ENCODE results near the gene SCAND1. TPM values are rescaled to one million over a fixed set of nuclear protein-coding genes. Genes with fewer than 3 reads are reported as not detected.
"Not testable (repeated sequence)": the region's sequence is repeated elsewhere in the genome, so short reads cannot be mapped to it uniquely, and the experiment has no call there.

The SCAND1 gene
- total RNA-seq, 1 experiment from 2014 or later = 175 TPM

DNA sequence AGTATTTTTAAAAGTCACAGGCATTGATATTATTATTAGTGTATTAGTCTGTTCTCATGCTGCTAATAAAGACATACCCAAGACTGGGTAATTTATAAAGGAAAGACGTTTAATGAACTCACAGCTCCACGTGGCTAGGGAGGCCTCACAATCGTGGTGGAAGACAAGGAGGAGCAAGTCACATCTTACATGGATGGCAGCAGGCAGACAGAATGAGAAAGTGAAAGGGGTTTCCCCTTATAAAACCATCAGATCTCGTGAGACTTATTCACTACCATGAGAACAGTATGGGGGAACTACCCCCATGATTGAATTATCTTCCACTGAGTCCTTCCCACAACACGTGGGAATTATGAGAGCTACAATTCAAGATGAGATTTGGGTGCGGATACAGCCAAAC, 5.0 kb upstream of the SCAND1 start:
- DNase-seq (ENCODE audit: low spot score) = not testable (repeated sequence)

GRCh38 chr20:35956616-35957015, 2.3 kb upstream of the SCAND1 start:
- peak; percentile 74 for DNase-seq (ENCODE audit: low spot score)

DNA sequence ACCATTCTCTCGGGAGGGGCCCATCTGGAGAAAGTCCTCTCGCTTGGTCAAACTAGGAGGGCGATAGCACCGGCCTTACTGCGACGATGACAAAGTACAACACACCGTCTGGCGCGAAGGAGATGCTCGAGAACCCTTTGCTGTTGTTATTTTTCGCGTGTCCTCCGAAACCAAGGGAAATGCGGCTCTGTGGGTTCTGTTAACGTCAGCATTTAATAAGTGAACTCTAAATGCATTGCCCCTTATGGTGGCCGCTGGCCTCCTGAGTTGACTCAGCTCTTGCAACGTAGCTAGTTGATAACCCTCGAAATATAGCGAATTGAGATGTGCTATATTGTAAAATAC, 577 bp upstream of the SCAND1 start:
- DNase-seq (ENCODE audit: low spot score) = peak; percentile 75

DNA sequence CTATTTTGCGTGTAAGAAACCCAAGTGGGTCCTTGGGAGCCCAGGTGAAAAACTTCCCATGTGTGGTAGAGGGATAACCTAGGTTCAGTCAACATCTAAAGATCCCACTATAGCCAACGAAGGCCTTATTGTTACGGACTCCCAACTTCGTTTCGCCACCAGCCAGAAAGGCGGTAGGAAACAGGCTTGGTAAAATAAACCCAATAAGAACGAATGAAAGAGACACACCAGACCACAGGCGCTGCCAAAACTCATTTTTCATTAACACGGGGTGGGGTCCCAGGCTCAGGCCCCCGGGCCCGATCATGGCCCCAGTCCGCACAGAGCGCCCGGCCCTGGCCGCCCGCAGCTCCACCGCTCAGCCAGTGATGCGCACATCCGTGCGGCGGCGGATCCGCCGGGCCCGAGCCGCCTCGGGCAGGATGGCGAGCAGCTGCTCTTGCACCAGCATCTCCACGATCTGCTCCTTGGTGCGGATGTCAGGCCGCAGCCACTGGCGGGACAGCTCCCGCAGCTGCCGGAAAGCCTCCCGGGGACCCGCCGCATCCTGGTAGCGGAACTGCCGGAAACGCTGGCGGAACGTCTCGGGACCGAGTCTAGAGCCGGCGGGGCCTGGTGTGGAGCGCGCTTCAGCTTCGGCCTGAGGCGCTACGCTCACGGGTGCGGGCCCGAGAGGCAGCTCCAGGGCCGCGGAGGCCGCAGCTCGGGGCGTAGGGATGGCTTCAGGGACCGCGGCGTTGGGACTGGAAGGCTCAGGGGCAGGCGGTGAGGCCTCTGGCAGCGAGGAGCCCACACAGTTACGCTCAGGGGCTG, 709 bp downstream of the SCAND1 start:
- no peak for DNase-seq (ENCODE audit: low spot score)

DNA sequence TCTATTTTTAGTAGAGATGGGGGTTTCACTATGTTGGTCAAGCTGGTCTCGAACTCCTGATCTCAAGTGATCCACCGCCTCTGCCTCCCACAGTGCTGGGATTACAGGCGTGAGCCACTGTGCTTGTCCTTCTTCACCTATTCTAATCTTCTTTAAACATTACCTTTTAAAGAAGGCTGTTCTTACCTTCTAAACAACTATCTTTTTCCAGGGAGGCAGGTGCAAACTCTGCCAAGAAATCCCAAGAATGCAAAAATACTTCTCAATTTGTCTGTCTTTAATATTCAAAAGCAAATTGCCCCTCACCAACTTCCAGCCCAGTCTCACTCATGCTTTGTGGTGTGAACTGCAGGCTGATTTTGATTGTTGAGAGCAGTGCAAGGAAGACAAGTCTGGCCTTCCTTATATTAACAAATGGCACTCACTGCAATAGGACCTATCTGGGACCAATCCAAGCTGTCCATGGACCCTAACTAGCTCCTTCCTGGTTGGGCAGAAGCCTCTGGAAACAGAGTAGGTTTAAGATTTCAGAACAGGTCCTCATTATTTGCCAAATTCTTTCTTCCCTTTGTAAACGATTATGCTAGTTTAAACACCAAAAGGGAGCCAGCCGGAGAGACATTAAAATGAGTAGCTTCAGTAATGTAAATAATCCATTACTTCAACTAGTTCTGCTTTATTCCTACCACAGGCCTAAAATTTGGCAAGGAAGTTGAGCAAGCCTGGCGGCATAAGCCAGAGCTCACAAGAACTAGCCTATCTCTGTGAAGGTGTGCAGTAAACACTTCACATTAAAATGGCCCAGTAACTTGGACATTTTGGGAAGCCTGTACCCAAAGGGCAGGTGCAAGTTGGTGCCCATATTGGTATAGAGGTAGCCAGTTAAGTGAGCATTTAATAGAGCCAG, 1.6 kb downstream of the SCAND1 start:
- peak; percentile 54 for DNase-seq (ENCODE audit: low spot score)

GRCh38 chr20:35952080-35952479, 2.2 kb downstream of the SCAND1 start:
- DNase-seq (ENCODE audit: low spot score) = not testable (repeated sequence)

DNA sequence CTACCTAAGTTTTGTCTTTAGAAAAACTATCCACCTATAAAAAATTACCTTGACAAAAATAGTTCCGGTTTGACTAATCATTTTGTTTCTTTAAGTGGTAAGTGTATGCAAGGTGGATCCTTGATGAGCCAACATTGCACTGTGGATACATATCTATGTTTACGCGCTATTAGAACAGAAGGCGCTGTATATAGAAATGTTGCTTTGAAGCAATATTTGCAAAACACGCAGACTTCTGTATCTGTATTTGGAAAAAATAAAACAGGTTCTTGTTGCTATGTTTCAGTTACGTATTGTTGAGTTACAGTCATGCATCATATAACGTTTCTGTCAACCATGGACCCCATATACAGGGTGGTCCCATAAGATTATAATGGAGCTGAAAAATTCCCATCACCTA, 4.2 kb downstream of the SCAND1 start:
- DNase-seq (ENCODE audit: low spot score) = no peak

GRCh38 chr20:35947907-35948306, 6.4 kb downstream of the SCAND1 start:
- DNase-seq (ENCODE audit: low spot score) = no peak

DNA sequence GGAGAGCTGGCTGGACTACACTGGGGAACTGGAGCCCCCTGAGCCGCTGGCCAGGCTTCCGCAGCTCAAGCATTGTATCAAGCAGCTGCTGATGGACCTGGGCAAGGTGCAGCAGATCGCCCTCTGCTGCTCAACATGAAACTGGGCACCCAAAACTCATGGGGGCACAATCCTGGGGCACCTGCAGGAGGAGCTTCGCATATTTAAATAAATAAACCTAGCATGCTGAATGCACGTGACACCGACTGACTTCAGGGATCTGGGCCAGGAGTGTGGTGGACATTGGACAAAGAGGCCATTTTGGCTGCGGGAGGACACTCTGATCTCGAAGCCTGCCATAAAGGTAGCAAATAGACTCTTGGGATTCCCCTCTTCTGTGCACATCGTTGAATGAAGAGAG, 6.8 kb downstream of the SCAND1 start:
- peak; percentile 59 for DNase-seq (ENCODE audit: low spot score)

DNA sequence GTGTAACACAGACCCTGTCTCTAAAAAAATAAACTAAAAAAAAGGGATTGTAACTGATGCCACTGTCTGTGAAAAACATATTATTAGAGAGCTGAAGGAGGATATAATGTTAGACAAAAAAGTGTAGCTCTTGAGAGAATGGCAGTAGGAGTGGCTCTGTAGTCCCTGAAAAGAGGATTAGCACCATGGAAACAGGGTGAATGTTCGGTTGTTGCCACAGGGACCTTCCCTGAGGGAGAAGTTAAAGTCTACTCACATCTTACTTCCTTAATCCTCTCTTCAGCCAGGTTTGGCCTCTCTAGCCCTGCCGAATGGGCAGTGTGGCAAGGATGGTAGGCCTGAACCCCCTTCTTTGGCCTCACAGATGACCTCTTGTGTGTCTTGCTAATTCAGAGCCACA, 12.1 kb downstream of the SCAND1 start:
- DNase-seq (ENCODE audit: low spot score) = no peak

GRCh38 chr20:35941620-35942019, 12.7 kb downstream of the SCAND1 start:
- no peak for DNase-seq (ENCODE audit: low spot score)

DNA sequence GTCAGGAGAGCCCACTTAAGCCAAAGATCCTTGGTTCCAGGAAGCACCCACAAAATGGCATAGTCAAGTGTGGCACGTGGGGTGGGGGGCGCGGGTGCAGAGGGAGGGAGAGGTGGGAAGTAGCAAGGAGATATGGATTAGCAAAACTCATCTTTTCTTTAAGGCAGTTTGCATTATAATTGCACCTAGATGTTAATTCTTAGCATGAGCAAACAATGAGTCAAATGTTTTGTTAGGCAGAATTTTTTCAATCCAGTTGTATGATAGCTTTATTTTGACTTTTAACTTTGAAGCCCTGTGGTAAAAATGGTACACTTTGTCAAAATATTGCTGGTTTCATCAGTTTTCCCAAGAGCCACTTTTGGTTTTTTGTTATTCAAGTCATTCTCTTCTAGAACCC, 15.0 kb downstream of the SCAND1 start:
- no peak for DNase-seq (ENCODE audit: low spot score)

- DNase-seq (ENCODE audit: low spot score) = no peak
Measured at GRCh38 chr20:35934050-35934449, 20.3 kb downstream of the SCAND1 start.

DNA sequence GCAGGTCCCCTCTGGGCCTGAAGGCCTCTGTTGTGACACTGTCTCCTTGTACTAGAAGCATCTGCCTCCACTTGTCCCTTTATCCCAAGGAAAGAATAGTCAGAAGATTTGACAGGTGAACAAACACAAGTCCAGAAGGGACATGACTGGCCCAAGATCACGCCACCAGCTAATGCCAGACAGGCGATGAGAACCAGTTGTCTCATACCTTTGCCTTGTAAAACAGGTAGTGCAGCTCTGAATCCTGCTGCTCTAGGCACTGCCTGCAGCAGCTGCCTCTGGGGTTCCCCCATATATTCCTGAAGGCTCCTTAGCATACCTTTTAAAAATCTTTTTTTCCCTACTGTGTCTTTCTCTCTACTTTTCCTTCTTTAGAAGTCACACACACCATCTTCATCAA, 25.0 kb downstream of the SCAND1 start:
- no peak for DNase-seq (ENCODE audit: low spot score)

GRCh38 chr20:35920523-35920922, 33.8 kb downstream of the SCAND1 start:
- DNase-seq (ENCODE audit: low spot score) = no peak

GRCh38 chr20:35918021-35918420, 36.3 kb downstream of the SCAND1 start:
- DNase-seq (ENCODE audit: low spot score) = no peak

DNA sequence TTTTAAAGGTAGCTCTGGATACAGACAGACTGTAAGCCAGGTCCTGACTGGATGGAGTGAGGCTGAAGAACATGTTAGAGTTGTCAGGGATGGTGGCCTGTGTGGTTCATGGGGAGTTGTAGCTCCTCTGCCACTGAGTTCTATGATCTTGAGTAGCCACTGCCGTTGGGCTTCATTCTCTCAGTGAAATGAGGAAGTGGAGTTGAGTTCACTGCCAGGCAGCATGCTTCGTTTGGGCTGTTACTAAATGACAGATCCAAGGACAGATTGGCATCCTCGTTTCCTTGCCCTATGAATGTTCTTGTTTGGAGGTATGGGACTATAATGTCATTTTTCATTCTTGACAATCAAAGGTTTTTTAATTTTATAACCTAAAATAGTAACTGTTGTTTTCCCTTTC, 37.2 kb downstream of the SCAND1 start:
- DNase-seq (ENCODE audit: low spot score) = no peak

- no peak for DNase-seq (ENCODE audit: low spot score)
Measured at GRCh38 chr20:35912881-35913280, 41.4 kb downstream of the SCAND1 start.

DNA sequence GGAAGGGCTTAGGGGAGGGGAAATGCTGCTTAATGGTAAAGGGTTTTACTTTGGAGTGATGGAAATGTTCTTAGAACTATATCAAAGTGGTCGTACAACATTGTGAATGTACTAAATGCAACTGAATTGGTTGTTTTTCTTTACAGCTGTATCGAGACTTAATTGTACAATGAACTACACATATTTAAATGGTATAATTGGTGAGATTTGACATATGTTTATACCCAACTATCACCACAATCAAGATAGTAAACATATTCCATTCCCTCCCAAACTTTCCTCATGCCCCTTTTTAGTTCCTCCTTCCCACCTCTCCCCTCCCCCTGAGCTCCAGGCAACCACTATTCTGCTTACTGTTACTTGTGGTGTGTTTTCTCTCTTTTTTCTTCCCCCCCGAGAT, 44.0 kb downstream of the SCAND1 start:
- no peak for DNase-seq (ENCODE audit: low spot score)

DNA sequence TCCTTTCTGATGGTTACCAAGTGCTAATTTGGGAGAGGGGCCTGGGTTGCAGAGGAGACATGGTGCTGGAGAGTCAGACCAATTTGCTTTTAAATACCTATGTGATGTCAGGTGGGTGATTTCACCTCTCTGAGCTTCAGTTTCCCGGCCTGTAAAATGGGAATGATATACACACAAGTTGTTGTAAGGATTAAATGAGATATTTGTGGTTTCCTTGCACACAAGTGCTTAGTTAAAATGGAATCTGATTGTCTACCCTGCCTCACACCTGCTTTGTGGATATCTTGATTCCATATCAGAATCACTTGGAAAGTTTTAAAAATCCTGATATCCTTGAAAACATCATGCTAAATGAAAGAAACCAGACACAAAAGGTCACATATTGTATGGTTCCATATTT, 44.5 kb downstream of the SCAND1 start:
- no peak for DNase-seq (ENCODE audit: low spot score)

- no peak for DNase-seq (ENCODE audit: low spot score)
Measured at GRCh38 chr20:35909176-35909575, 45.1 kb downstream of the SCAND1 start.

- no peak for DNase-seq (ENCODE audit: low spot score)
Measured at GRCh38 chr20:35908007-35908406, 46.3 kb downstream of the SCAND1 start.

All from HT-29 (cell line).